IPS-11a (cell line): ENCODE data around the gene ORC4.

ENCODE experiments used
- H3K4me3 ChIP-seq: one replicate; pipeline ENCODE4 v1.5.1; 2013; ENCODE audit warnings: low read depth, low read length, control low read depth

Gene ORC4

DNA sequence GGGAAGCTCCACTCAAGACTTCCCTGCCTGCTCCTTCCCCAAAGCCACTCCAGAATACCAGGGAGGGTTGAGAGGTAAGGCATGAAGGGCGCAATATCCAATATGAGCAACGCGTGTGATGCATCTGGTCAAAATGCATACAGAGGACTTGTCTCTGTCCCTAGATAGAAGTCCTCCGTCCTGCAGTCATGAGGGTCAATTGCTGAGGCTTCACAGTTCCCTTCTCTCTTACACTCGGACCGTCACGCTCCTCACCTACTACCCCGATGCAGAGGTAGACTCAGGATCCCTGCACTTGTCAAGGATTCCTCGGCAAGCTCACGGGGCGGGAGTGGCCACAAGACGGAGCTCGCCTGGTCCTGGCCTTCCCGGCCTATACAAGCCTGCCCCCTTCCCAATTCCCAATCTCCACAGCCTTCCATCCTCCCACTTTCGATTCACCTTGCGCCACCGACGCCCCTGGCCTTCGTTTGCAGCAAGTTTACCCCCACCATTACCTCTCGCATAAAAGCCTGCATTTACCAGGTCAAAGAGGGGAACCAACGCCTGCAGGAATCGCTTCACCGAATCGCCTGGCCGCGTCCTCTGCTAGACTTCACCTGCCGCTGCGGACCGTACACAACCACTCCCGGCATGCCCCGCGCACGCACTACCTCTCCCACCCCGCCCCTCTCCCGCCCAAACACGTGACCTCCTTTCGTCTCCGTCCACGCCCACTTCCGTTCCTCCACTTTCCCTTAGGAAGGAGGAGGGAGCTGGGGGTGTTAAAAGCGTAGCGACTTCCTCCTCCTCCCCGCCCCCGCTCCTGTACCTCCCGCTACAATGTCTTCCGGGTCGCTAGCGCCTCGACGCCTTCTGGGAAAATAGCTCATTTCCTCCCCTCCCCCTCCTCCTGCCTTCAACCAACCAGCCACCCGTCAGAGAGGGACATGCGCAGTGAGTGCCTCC is at the start of gene ORC4:
Gene ORC4 (minus strand): TSS at position 627 of the 948 bp plus-strand sequence. CDS start 44,779 bp downstream, outside the sequence.
- peak within 1 kb of the TSS; percentile 97 for H3K4me3 ChIP-seq

DNA sequence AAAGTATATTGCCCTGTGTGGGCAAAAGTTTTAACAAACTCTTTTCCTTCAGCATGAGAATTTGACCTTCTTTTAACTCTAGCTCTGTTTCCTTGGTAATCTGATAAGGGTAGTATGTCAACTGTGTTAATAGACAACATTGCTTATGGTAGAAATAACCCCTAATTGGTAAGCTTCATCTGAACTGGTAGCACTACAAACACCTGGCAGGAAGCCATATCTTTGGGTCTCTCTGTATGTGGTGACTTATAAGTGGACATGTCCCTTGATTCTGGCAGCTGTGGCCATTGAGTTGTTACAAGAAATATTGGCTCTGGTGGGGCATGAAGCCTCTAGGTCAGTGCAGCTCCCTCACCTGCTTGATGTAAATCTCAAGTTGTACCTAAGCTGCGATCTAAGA is 47.3 kb upstream of the ORC4 start:
- no peak overlapping the region for H3K4me3 ChIP-seq

DNA sequence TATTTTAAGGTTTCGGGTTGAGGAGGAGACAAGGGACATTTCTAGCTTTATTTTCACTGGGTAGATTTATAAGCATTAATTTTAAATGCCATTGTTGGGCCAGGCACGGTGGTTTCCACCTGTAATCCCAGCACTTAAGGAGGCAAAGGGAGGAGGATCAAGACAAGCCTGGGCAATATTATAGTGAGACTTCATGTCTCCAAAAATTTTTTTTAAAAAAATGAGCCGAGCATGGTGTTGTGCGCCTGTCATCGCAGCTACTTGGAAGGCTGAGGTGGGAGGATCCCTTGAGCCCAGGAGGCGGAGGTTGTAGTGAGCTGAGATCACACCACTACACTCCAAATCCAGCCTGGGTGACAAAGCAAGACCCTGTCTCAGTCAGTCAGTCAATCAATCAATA is 45.4 kb upstream of the ORC4 start:
- no peak overlapping the region for H3K4me3 ChIP-seq

DNA sequence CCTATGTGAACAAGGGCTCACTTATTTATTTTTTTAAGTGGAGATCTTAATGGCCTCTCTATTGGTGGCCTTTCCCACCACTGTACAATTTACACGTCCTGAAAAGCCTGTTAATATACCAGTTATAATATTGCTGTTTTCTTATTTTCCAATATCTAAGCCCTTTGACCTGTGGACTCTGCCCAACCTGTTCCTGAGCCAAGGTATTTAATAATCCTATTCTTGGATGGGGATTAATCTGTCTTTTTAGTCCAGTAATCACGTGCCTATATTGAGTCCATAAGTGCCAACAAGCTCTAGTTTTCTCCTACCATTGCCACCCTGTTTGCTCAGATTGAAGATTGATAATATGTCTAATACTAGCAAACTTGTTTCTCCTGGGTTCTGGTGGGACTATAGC is 43.1 kb upstream of the ORC4 start:
- no peak overlapping the region for H3K4me3 ChIP-seq

DNA sequence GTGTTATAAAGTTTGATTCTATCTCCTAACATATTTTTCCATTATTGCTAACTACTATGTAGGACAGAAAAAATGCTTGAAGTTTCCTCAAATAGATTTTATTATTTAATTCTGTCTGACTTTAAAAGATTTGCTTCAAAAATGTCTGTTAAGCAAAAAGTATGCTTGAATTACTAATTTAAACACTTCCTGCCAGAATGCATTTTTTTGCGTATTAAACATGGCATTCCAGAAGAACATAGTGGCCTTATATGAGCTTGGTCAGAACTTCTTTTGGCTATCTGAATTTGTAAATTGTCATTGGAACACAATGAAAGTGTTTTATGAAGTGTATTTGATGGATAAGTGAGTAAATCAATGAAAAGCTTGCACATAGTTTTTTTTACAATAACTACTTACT is 38.1 kb upstream of the ORC4 start:
- H3K4me3 ChIP-seq: no peak overlapping the region

DNA sequence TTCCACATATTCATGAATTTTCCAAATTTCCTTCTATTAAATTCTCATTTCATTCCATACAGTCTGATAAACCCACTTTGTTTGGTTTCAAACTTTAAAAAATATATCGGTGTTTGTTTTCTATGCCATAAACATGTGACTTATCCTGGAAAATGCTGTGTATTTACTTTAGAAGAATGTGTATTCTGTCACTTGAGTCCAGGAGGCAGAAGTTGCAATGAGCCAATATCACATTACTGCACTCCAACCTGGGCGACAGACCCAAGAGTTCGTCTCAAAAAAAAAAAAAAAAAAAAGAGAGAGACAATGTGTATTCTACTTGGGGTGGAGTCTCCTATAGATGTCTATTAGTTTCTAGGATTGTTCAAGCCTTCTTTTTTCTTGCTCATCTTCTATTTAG is 32.1 kb upstream of the ORC4 start:
- no peak overlapping the region for H3K4me3 ChIP-seq

DNA sequence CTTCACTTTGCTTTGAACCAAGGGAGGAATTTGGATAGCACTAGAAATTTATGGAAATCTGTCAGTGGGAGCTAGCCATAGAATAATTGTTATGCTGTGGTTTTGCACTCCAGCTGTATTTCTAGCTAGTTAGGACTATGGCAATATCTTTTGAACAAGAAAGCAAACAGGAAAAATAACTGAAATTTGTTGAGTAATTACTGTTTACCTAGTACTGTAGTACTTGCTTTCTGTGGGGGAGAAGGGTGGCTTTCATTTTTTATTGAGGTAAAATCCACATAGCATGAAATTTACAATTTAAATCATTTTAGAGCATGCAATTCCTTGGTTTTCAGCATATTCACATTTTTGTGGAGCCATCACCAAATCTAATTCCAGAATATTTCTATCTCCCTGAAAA is 28.7 kb upstream of the ORC4 start:
- no peak overlapping the region for H3K4me3 ChIP-seq

DNA sequence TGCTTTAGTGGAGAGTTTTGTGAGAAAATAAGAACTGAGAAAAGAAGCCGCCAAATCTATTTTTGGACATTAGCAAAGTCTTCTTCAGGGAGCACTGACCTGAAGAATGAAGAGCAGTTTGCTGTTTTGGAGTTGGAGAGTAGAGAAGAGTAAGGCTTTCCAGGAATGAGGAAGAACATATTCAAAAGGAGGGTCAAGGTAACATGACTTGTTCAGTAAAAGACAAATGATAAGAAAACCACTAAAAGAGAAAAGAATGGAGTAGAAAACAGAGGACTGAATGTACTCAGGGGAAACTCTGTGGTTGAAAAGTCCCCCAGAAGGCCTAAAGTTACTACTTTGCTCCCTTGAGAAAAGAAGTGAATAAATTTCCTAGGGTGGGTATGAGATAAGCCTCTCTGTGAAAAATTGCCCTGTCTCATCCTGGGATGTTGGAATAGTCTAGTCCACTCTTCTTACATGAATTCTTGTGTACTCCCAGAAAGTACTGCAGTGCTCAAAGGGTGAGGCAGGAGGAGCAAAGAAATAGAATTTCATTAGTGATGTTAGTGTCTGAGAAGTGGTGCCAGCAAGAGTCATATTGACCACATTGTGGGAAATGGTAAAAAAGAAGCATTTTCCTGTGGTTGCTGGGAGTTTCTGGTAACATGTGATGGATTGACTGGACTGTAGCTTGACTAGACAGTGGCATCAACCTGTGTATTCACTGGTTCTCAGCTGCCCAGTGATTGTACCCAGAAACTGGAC is 28.1 kb upstream of the ORC4 start:
- no peak overlapping the region for H3K4me3 ChIP-seq

DNA sequence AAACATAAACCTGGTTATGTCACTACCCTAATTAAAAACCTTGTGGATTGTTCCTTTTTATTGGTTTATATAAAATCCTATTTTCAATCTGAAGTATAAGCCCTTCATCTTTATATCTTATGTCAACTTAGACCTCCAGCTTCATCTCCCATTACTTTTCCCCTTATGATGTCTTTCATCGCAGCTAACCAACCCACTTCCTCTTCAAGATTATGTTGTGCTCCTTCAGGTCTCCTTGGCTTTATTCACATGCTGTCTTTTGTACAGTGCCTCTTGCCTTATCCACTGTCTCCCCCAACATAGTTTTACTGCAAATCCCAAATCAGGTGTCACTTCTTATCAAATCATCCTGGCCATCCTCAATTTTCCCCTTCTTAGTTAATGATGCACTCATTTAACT is 26.3 kb upstream of the ORC4 start:
- no peak overlapping the region for H3K4me3 ChIP-seq

DNA sequence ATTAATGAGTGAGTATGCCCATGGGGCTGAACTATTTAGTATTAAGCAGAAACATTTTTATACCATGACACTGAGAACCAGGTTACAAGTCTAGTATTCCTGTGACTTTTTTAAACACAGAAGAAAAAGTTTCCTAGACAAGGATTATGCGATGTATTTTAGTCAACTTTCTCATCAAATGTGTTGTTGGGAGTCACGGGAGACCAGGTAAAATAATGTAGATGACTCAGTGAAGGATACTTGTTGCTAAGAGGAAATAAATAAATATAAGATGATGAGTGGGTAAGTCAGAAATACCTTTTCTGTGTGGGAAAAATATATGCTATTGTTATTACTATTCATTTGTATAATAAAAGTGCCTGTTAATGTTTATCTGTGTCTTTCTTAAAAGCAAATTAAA is 23.8 kb upstream of the ORC4 start:
- H3K4me3 ChIP-seq: no peak overlapping the region

DNA sequence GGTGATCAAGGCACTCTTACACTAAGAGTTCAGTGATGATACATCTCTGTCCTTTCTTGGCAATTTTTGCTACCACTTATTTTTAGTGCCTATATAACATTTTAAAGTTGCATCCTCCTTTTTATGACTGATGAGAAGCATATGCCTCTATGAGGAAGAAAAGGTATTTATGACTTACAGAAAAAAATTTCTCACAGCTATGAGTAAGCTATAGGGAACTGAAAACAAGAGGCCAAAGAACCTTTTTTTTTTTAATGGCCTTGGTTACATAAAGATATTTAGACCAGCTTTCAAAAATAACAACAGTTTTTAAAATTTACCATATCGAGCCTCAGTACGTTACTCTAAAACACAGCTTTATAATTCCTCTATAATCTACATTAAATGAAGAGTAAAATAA is 21.7 kb upstream of the ORC4 start:
- no peak overlapping the region for H3K4me3 ChIP-seq

DNA sequence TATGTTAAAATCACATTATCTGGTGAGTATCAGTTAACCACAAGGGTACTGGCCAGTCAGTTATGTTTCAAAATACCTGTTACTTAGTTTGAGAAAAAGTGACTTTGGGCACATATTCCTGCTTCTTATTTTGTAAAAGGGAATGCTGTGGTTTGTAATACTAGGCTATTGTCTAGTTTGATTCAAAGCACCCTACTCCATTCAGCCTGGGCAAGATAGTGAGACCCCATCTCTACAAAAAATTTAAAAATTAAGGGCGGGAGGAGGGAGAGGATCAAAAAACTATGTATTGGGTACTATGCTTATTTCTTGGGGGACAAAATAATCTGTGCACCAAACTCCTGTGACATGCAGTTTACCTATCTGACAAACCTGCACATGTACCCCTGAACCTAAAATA is 19.2 kb upstream of the ORC4 start:
- H3K4me3 ChIP-seq: no peak overlapping the region

DNA sequence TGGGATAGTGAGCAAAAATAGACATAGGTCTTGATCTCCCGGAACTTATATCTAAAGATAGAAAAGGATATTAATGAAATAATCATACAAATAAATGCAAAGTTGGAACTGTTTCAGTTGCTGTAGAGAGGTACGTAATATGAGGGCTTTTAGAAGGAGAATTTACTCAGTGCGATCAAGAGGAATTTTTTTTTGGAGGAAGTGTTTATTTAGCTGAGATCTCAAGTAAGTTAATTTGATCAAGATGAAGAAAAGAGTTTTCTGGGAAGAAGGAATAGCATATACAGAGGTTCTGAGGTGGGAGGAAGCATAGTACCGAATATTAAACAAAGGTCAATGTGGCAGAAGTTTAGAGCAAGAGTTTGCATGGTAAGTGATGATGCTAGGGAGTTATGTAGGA is 11.7 kb upstream of the ORC4 start:
- H3K4me3 ChIP-seq: no peak overlapping the region

DNA sequence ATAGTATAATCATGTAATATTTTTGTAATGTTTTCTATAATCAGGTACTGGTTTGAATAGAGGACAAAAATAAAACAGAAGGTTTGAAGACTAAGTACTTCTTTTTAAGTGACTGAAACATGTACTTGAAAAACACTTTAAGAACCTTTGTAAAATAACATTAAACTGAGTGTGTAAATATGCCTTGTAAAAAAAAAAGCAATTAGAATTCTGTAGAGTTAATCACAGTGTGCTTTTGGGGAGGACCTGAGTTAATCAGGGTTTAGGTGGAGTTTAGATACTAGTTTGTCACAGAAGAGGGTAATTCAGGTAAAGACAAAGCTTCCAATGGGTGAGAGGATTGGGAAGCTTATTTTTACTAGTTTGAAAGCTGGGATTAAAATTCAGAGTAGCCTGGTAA is 10.6 kb upstream of the ORC4 start:
- no peak overlapping the region for H3K4me3 ChIP-seq

DNA sequence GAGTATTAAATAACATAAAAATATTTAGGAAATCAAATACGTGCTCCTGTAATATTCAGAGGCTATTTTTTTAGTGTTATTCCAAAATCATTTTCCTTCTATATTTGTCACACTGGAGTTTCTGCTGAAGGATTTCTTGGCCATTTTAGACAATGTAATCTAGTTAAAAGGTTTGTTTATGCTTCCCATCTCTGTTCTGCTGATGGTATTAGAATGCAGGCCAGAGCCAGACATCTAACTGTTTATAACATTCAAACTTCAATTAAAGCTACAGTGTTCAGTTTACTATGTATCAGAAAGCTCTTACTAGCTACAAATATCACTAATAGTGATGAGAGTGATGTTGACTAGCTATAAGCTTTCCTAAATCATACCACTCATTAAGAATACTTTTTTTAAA is 8.2 kb upstream of the ORC4 start:
- H3K4me3 ChIP-seq: no peak overlapping the region

DNA sequence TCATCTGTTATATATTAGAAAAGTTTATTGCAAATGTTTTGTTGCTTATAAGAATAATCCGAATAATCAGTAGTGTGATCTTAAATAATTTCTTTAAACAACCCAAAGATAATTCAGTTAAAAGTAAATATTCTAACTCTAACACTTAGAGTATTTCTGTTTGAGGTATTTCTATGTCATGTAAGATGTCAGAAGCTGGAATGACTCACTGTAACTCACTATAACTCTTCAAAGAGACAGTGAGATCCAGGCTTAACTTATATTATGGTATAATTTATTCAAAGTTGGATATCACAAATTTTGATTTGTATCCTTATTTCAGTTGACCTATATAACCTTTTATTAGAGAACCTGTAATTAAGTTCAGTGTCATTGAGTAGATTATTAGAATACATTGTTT is 7.3 kb upstream of the ORC4 start:
- H3K4me3 ChIP-seq: no peak overlapping the region

DNA sequence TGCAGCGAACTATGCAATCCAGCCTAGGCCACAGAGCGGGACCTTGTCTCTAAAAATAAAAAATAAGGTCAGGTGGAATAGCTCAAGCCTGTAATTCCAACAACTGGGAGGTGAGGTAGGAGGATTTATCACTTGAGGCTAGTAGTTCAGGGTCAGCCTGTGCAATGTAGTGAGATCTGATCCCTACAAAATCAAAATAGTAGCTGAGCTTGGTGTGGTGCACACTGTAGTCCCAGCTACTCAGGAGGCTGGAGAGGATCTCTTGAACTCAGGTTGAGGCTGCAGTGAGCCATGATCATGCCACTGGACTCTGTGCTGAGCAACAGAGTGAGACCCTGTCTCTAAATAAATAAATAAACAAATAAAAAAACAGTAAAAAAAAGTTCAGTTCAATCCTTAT is 6.0 kb upstream of the ORC4 start:
- no peak overlapping the region for H3K4me3 ChIP-seq

DNA sequence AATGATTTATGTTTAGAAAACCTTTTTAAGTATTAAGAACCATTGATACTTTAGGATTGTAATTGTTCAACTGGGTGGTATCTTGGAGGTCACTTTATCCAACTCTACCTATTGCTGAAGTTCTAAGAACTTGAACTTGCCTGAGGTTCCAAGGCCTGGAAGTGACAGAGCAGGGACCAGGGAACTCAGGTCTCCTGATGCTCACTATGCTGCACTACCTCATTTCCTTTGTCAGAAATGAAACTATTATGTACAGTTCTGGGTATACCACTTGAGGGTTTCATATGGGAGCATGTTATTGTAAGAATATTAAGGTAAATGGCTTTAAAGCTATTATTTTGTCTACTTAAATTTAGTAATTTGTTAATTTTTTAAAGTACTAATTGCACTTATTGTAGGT is 3.3 kb upstream of the ORC4 start:
- no peak overlapping the region for H3K4me3 ChIP-seq

DNA sequence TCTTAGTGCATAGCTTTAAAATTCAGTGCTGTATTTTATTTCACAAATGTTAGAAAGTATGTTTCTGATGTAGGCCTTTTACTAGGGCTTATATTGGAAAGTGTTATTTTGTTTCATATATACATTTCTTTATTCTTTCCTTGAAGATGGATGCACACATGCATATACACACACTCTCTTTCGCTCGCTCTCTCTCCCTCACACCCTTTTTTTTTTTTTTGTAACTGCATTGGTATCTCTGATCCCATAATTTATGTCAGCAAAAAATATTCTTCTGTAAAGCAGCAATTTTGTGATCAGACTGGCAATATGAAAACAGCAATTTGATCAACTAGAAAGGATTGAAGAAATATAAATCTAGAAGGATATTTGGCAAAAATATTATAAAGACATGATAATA is 2.3 kb upstream of the ORC4 start:
- no peak overlapping the region for H3K4me3 ChIP-seq

DNA sequence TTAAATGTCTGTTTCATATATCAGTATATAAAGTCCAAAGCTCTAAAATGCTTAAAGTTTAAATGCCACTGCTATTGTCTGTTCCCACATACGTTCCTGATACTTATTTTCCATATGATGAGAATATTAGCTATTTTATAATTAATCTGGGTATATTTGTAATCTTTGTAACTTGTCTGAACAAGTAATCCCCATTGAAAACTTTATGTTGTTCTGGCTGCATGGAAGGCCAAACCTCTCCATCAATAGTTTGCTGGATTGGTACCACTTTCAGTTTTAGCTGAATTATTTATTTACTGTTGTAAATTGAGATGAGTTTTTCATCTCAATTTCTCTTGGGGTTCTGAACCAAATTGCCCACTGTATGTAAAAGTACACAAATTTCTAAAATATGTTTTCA is 1.8 kb upstream of the ORC4 start:
- H3K4me3 ChIP-seq: peak overlapping the region; percentile 59

DNA sequence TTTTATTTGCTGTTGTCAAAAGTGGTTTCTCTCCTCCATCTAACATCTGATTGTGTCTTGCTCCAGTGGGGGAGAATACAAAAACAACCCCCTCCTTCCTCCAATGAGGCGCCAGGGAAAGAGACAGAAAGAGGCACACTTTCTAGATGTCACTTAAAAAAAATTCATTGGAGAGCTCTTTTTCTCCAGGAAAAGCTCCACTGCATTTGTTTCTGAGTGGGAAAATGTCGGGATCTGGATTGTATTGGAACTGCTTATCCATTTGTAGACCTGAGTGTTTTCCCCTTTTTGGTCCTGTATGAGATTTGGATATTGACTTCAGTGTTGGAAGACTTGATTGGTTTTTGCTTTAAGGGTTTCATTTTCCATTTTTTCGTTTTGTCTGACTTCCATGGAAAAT is 1.3 kb upstream of the ORC4 start:
- H3K4me3 ChIP-seq: peak overlapping the region; percentile 59
